Measurements from ENCODE around the gene FMN1. TPM values are rescaled to one million over a fixed set of nuclear protein-coding genes. Genes with fewer than 3 reads are reported as not detected.

The FMN1 gene
- polyA plus RNA-seq, 3 donors = 0.28 to 3.7 (median 0.34) TPM

DNA sequence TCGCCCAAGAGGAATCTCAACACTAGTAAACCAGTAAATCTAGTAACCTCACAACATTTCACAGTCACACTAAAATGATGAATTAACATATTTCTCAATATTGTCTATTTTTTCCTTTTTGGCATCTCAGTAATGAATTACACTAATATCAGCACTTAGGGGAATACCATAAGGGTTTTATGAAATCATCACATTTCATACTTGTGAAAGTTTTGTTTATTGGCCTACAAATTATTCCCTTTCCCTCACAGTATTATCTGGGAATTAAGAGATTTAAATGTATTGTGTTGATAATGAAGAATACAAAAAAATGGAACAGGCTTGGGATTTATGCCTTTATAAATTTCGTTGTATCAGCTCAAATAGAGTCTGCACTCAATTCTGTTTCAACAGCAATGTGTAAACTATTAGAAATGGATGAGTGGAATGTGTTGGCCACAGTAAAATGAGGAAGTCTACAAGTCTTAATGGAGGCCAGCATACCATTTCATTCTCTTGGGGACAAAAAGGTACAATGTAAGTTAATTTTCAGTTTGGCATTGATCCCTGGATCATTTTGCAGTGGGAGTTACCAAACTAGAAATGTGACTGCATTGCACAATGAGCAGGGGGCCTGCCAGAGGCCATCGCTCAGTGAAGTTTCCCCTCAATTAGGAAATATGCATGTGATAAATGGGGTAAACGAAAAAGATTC lies 195.4 kb downstream of the FMN1 start:
- Mint-ChIP-seq H3K4me3 (no peak overlapping the region), H3K27me3 (ENCODE audit: low read depth in 3 of 3) (peaks cover 0 to 1% (median 0%) of the 10 kb centered on the region in 3 donors), H3K4me1 (no peaks in the 10 kb centered on the region), H3K9me3 (peaks cover 6 to 16% (median 9%) of the 10 kb centered on the region in 7 donors), H3K27ac (peak overlapping the region in 1 of 7 donors; percentile 11), H3K36me3 (peaks cover 0 to 12% of the 10 kb centered on the region in 2 donors)
- Histone ChIP-seq H3K79me2 (ENCODE audit: insufficient read depth, low read length) (no peaks in the 10 kb centered on the region), H3K4me2 (replicated peaks; ENCODE audit: extremely low read depth, low read length, poor library complexity, severe bottlenecking) (no peak overlapping the region), H3K4me1 (ENCODE audit: control insufficient read depth in 1 of 2, insufficient read depth in 2 of 2, low read length in 2 of 2) (no peaks in the 10 kb centered on the region), H3K27ac (ENCODE audit: low read depth in 1 of 2, low read length in 2 of 2) (no peak overlapping the region), H3K4me3 (replicated peaks in 1 of 3; ENCODE audit: low read depth in 2 of 3, low read length in 3 of 3) (no peak overlapping the region), H2AFZ (ENCODE audit: insufficient read depth, low read depth, low read length, poor library complexity, severe bottlenecking) (no peak overlapping the region), H4K20me1 (ENCODE audit: insufficient read depth, low read length) (no peaks in the 10 kb centered on the region), H3K27me3 (ENCODE audit: control insufficient read depth in 2 of 2, insufficient read depth in 2 of 2, low read length in 2 of 2) (no peaks in the 10 kb centered on the region), H3K9ac (ENCODE audit: insufficient read depth, low read length, poor library complexity, severe bottlenecking) (no peak overlapping the region), H3K36me3 (replicated peaks in 1 of 2; ENCODE audit: control insufficient read depth in 1 of 2, insufficient read depth in 2 of 2, low read length in 2 of 2) (no peaks in the 10 kb centered on the region), H3K9me3 (replicated peaks in 1 of 2; ENCODE audit: control insufficient read depth in 1 of 2, insufficient read depth in 1 of 2, low read length in 2 of 2) (peaks cover 9% of the 10 kb centered on the region in 2 donors)
- no peak for DNase-seq
- intact Hi-C loops (cut with micrococcal nuclease) = loop anchor here in 1 of 2 donors (10.0 kb wide), 1 partner anchor 334 kb away; no protein-coding TSS in a partner anchor
- 100% methylated on average over 1 of the region's 4 CpGs for WGBS (ENCODE audit: insufficient coverage)
- TF ChIP-seq, protein P1, sequence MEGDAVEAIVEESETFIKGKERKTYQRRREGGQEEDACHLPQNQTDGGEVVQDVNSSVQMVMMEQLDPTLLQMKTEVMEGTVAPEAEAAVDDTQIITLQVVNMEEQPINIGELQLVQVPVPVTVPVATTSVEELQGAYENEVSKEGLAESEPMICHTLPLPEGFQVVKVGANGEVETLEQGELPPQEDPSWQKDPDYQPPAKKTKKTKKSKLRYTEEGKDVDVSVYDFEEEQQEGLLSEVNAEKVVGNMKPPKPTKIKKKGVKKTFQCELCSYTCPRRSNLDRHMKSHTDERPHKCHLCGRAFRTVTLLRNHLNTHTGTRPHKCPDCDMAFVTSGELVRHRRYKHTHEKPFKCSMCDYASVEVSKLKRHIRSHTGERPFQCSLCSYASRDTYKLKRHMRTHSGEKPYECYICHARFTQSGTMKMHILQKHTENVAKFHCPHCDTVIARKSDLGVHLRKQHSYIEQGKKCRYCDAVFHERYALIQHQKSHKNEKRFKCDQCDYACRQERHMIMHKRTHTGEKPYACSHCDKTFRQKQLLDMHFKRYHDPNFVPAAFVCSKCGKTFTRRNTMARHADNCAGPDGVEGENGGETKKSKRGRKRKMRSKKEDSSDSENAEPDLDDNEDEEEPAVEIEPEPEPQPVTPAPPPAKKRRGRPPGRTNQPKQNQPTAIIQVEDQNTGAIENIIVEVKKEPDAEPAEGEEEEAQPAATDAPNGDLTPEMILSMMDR (IDR thresholded peaks at IDR 0.05) = no peak

DNA sequence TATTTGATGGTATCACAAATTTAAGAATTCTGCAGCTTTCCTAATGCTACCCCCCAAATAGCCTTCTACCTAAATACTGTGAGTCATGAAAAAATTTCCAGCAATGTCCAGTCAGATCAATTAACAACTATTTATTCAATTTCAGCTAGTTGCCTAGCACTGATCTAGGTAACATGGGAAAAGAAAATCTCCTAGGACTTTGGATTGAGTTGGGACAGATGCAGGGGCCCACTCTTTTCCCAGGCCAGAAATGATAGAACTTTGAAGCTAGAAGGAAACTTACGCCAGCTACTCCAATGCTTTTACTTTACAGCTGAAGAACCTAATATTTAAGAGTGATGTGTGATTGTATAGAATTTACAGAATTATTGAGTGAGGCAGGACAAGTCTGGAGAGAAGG lies 196.3 kb downstream of the FMN1 start:
- H3K27ac ChIP-seq (ENCODE audit: low read depth in 1 of 2, low read length in 2 of 2) = no peak overlapping the region
- no peaks in the 10 kb centered on the region for H3K27me3 ChIP-seq (ENCODE audit: control insufficient read depth in 2 of 2, insufficient read depth in 2 of 2, low read length in 2 of 2)
- no peaks in the 10 kb centered on the region for H4K20me1 ChIP-seq (ENCODE audit: insufficient read depth, low read length)
- H3K4me1 ChIP-seq (ENCODE audit: control insufficient read depth in 1 of 2, insufficient read depth in 2 of 2, low read length in 2 of 2) = no peaks in the 10 kb centered on the region
- no peaks in the 10 kb centered on the region for H3K79me2 ChIP-seq (ENCODE audit: insufficient read depth, low read length)
- no peak overlapping the region for H3K9ac ChIP-seq (ENCODE audit: insufficient read depth, low read length, poor library complexity, severe bottlenecking)
- Mint-ChIP-seq H3K4me3 (no peak overlapping the region), H3K9me3 (peaks cover 6 to 14% (median 9%) of the 10 kb centered on the region in 7 donors), H3K4me1 (no peaks in the 10 kb centered on the region), H3K27me3 (ENCODE audit: low read depth in 3 of 3) (peaks cover 0 to 1% (median 0%) of the 10 kb centered on the region in 3 donors), H3K36me3 (peaks cover 0 to 11% of the 10 kb centered on the region in 2 donors), H3K27ac (no peak overlapping the region)
- no peak overlapping the region for H3K4me3 ChIP-seq (replicated peaks in 1 of 3; ENCODE audit: low read depth in 2 of 3, low read length in 3 of 3)
- DNase-seq = no peak
- H3K4me2 ChIP-seq (replicated peaks; ENCODE audit: extremely low read depth, low read length, poor library complexity, severe bottlenecking) = no peak overlapping the region
- no peaks in the 10 kb centered on the region for H3K36me3 ChIP-seq (replicated peaks in 1 of 2; ENCODE audit: control insufficient read depth in 1 of 2, insufficient read depth in 2 of 2, low read length in 2 of 2)
- no CpG with 5 or more reads among the region's 1 CpG for WGBS (ENCODE audit: insufficient coverage)
- intact Hi-C loops (cut with micrococcal nuclease) = loop anchor here in 1 of 2 donors (10.0 kb wide), 1 partner anchor 333 kb away; no protein-coding TSS in a partner anchor
- H2AFZ ChIP-seq (ENCODE audit: insufficient read depth, low read depth, low read length, poor library complexity, severe bottlenecking) = no peak overlapping the region
- TF ChIP-seq, protein P1 (IDR thresholded peaks at IDR 0.05) = no peak
- peaks cover 9% of the 10 kb centered on the region in 2 donors for H3K9me3 ChIP-seq (replicated peaks in 1 of 2; ENCODE audit: control insufficient read depth in 1 of 2, insufficient read depth in 1 of 2, low read length in 2 of 2)
